T47D (cell line): ENCODE results near the gene SCLT1.

Experiments
- DNase-seq, 2 experiments: peaks; one replicate each; pipeline versions ENCODE4 v3.0.0 to v3.0.0-alpha.2; 2011 to 2012; ENCODE audit warnings: low read depth in 1 of 2, low spot score in 1 of 2
- JUND ChIP-seq: IDR thresholded peaks from 2 replicates; pipeline ENCODE4 v1.6.1; 2012; ENCODE audit warnings: low read depth
- in situ Hi-C: cut with HindIII; loops from 2 replicates; pipeline ENCODE4 v1.10.0; 2016; ENCODE audit warnings: low sequenced_read_pairs, low pct_unique_long_range_greater_than_20kb

Gene SCLT1

DNA sequence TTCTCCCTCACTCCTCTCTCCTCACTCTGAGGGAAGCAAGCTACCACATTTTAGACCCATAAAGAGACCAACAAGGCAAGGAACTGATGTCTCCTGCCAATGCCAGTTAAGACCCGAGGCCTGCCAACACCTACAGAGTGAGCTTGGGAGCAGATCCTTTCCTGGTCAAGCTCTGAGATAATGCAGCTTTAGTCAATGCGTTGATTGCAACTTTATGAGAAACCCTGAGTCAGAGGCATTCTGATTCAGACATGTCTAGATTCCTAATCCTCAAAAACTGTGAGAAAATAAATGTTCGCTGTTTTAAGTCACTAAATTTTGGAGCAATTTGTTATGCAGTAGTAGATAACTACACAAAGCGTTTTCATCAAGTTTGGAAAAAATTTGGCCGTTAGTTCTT, 168.4 kb downstream of the SCLT1 start:
- no peak for TF ChIP-seq JUND
- in situ Hi-C loops, result no loop called here
- DNase-seq, result no peak

DNA sequence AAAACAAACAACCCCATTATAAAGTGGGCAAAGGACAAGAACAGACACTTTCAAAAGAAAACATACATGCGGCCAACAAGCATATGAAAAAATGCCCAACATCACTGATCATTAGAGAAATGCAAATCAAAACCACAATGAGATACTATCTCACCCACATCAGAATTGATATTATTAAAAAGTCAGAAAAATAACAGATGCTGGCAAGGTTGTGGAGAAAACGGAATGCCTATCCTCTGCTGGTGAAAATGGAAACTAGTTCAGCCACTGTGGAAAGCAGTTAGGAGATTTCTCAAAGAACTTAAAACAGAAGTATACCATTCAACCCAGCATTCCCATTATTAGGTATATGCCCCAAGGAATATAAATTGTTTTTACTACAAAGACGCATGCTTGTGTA, 171.4 kb downstream of the SCLT1 start:
- TF ChIP-seq JUND, result no peak
- in situ Hi-C loops, result no loop called here
- DNase-seq, result no peak

GRCh38 chr4:128917781-128918180, 175.6 kb downstream of the SCLT1 start:
- DNase-seq, result no peak
- in situ Hi-C loops, result no loop called here
- no peak for TF ChIP-seq JUND

- DNase-seq, result no peak
- TF ChIP-seq JUND, result no peak
- in situ Hi-C loops, result no loop called here
Measured at GRCh38 chr4:128916832-128917231, 176.5 kb downstream of the SCLT1 start.

DNA sequence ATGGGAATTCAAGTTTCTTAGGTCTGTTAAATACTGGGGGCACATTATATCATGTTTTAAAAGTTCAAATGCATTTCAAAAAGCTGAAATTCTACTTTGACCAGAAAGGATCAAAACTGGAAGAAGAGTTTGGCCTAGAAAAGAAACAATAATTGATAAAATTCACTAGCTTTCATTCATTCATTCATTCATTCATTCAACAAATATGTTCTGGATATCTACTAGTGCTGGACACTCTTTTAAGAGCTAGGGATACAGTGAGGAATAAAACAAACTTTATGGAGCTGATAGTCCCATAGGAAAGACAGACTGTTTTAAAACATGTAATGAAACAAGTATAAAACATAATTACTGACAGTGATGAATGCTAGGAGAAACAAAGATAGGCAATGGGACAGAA, 177.8 kb downstream of the SCLT1 start:
- TF ChIP-seq JUND, result no peak
- DNase-seq, result no peak
- in situ Hi-C loops, result no loop called here

- TF ChIP-seq JUND, result no peak
- in situ Hi-C loops, result no loop called here
- no peak for DNase-seq
Measured at GRCh38 chr4:128913228-128913627, 180.1 kb downstream of the SCLT1 start.

DNA sequence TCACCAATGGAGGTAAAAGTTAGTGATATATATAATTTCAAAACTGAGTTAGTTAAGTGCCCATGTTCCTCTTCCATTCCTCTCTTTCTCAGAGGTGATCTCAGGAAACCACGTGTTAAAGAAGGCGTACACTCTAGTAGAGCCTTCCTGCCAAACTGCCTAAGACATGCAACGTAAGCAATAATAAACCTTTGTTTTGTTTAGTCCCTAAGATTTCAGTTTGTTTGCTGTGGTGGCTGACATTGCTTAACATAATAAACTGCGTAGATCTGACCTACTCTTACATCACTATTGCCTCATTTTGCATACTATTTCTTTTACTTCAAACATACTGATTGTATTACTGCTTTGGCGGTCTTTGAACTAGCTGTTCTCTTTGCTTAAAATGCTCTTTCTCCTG, 184.6 kb downstream of the SCLT1 start:
- TF ChIP-seq JUND, result no peak
- DNase-seq, result no peak
- in situ Hi-C loops, result no loop called here

GRCh38 chr4:128907981-128908380, 185.4 kb downstream of the SCLT1 start:
- DNase-seq, result no peak
- TF ChIP-seq JUND, result no peak
- in situ Hi-C loops, result no loop called here

- DNase-seq, result no peak
- TF ChIP-seq JUND, result no peak
- in situ Hi-C loops, result no loop called here
Measured at GRCh38 chr4:128906581-128906980, 186.8 kb downstream of the SCLT1 start.

DNA sequence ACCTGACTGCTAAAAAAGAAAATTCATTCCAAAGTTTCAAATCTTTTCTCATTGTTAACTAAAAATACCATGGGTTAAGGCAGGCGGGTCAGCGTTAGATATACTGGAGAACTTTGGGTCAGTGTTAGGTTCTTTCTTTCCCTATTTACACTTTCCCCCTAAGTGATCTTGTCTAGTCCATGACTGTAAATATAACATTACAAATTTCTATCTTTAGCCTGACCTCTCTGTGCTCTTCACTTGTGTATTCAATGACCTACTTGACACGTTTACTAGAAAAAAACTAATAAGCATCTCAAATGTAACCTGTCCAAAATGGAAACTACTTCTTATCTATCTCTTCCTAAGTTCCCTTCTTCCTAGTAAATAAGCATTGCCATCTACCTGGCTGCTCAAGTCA, 188.5 kb downstream of the SCLT1 start:
- TF ChIP-seq JUND, result no peak
- no peak for DNase-seq
- in situ Hi-C loops, result no loop called here

GRCh38 chr4:128880662-128881061, 212.7 kb downstream of the SCLT1 start:
- in situ Hi-C loops, result no loop called here
- no peak for TF ChIP-seq JUND
- DNase-seq, result no peak

GRCh38 chr4:128879971-128880370, 213.4 kb downstream of the SCLT1 start:
- no peak for DNase-seq
- in situ Hi-C loops, result no loop called here
- no peak for TF ChIP-seq JUND

DNA sequence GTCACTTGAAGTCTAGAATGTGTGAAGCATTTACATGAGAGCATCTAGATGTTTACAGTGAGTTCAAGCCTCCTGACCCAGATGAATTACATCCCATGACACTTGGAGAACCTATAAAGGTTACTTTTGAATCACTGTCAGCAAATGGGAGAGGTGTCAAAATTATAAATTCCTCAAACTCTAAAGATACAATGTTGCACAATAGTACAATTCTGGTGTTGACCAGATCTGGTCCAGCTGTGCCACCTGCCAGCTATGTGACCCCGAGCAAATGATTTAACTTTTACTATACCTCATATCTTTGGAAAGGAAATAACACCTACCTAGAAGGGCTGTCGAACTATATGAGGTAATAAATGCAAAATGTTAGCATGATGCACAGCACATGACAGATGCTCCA, 214.1 kb downstream of the SCLT1 start:
- no peak for TF ChIP-seq JUND
- in situ Hi-C loops, result no loop called here
- DNase-seq, result no peak

DNA sequence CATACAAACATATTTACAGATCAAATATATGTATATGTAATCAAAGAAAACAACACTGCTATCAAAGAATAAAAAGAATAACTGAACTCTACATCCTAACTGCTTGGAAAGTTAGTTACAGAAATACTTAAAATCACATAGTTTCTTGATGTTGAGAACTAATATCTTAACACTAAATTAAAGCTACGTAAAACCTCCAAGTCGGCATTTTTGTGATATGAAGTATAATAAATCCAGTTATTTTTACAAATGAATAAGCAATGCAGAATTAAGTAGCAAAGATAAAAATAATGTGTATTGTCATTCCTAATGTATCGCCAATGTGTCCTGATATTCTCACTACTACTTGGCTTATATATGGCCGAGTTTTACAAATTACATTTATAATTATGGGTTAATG, 215.4 kb downstream of the SCLT1 start:
- DNase-seq, result no peak

More for the DNA sequence above, 215.4 kb downstream of the SCLT1 start:
- TF ChIP-seq JUND, result no peak
- in situ Hi-C loops, result no loop called here
